SKM-1 (cell line): Measurements from ENCODE around the gene PTPRF.

Experiments
- DNase-seq: peaks from one replicate; lab custom pipeline; 2025; ENCODE audit not compliant: unreplicated experiment; lab: John Stamatoyannopoulos, UW

The PTPRF gene

GRCh38 chr1:43550598-43551246 lies 20.0 kb downstream of the PTPRF start:
- DNase-seq = no peak

GRCh38 chr1:43551396-43551888 lies 20.8 kb downstream of the PTPRF start:
- DNase-seq = no peak

- DNase-seq = no peak
These were observed 21.5 kb downstream of the PTPRF start for GRCh38 chr1:43552059-43552742.

GRCh38 chr1:43552813-43553212 lies 22.1 kb downstream of the PTPRF start:
- no peak for DNase-seq

GRCh38 chr1:43554444-43554992 lies 23.8 kb downstream of the PTPRF start:
- peak; percentile 29 for DNase-seq

- no peak for DNase-seq
These were observed 26.1 kb downstream of the PTPRF start for GRCh38 chr1:43556782-43557181.

GRCh38 chr1:43557744-43558245 lies 27.1 kb downstream of the PTPRF start:
- no peak for DNase-seq

- no peak for DNase-seq
These were observed 27.7 kb downstream of the PTPRF start for GRCh38 chr1:43558346-43558841.

GRCh38 chr1:43559714-43560113 lies 29.0 kb downstream of the PTPRF start:
- no peak for DNase-seq

GRCh38 chr1:43560286-43560685 lies 29.6 kb downstream of the PTPRF start:
- DNase-seq = no peak

GRCh38 chr1:43563876-43564539 lies 33.3 kb downstream of the PTPRF start:
- DNase-seq = no peak

- DNase-seq = no peak
These were observed 34.1 kb downstream of the PTPRF start for GRCh38 chr1:43564551-43565348.

GRCh38 chr1:43565600-43566360 lies 35.1 kb downstream of the PTPRF start:
- no peak for DNase-seq

GRCh38 chr1:43566382-43567044 lies 35.8 kb downstream of the PTPRF start:
- DNase-seq = no peak

- DNase-seq = no peak
These were observed 38.5 kb downstream of the PTPRF start for GRCh38 chr1:43569175-43569574.

- DNase-seq = no peak
These were observed 39.6 kb downstream of the PTPRF start for GRCh38 chr1:43570277-43570676.

GRCh38 chr1:43570715-43571114 lies 40.0 kb downstream of the PTPRF start:
- no peak for DNase-seq

GRCh38 chr1:43572084-43572483 lies 41.4 kb downstream of the PTPRF start:
- DNase-seq = no peak

- DNase-seq = no peak
These were observed 41.9 kb downstream of the PTPRF start for GRCh38 chr1:43572538-43572937.
